Natural killer cell (primary cell): ENCODE measurements around the gene PLPP7. TPM values are rescaled to one million over a fixed set of nuclear protein-coding genes. Genes with fewer than 3 reads are reported as not detected.

Experiments
- ATAC-seq, 3 donors: fragments of 150-1000 bp in 2 of 3; fragments of 200-7000 bp in 1 of 3; cut with Tn5 transposase; 1 replicate in 1 of 3; 2 replicates in 2 of 3; pipeline ENCODE4 v1.10.0; 2021; ENCODE audit warnings: mild to moderate bottlenecking in 2 of 3, moderate library complexity in 2 of 3
- DNase-seq, 2 donors: peaks; one replicate each; pipeline versions ENCODE4 v3.0.0 to v3.0.0-alpha.2; 2013 to 2021; ENCODE audit warnings: mixed read lengths in 1 of 2
- H3K27ac ChIP-seq: one replicate; pipeline ENCODE4 v1.5.1; 2013; ENCODE audit warnings: mild to moderate bottlenecking, low read length
- H3K27me3 ChIP-seq: one replicate; pipeline ENCODE4 v1.6.1; 2013; ENCODE audit warnings: low read length; ENCODE audit not compliant: control insufficient read depth, insufficient read depth
- H3K36me3 ChIP-seq: one replicate; pipeline ENCODE4 v1.6.1; 2013; ENCODE audit warnings: low read length; ENCODE audit not compliant: control insufficient read depth, insufficient read depth
- H3K4me1 ChIP-seq: one replicate; pipeline ENCODE4 v1.6.1; 2013; ENCODE audit warnings: low read length; ENCODE audit not compliant: control insufficient read depth, insufficient read depth
- H3K4me3 ChIP-seq: one replicate; pipeline ENCODE4 v1.5.1; 2013; ENCODE audit warnings: low read length
- H3K9me3 ChIP-seq: one replicate; pipeline ENCODE4 v1.6.1; 2013; ENCODE audit warnings: low read length; ENCODE audit not compliant: control insufficient read depth, insufficient read depth
- H3K27ac Mint-ChIP-seq, 2 donors: one replicate each; pipeline ENCODE4 v1.8.0; 2022; ENCODE audit warnings: mild to moderate bottlenecking in 2 of 2, mixed read lengths in 2 of 2, moderate library complexity in 1 of 2
- H3K27me3 Mint-ChIP-seq, 2 donors: one replicate each; pipeline ENCODE4 v1.8.0; 2022; ENCODE audit warnings: low read depth in 2 of 2, mixed read lengths in 2 of 2
- H3K36me3 Mint-ChIP-seq: one replicate; pipeline ENCODE4 v1.8.0; 2022; ENCODE audit warnings: mixed read lengths
- H3K4me1 Mint-ChIP-seq, 2 donors: one replicate each; pipeline ENCODE4 v1.8.0; 2022; ENCODE audit warnings: mixed read lengths in 2 of 2
- H3K4me3 Mint-ChIP-seq: one replicate; pipeline ENCODE4 v1.8.0; 2022; ENCODE audit warnings: mild to moderate bottlenecking, moderate library complexity, mixed read lengths
- H3K9me3 Mint-ChIP-seq, 2 donors: one replicate each; pipeline ENCODE4 v1.8.0; 2022; ENCODE audit warnings: mixed read lengths in 2 of 2
- WGBS: methylation state at CpG from one replicate; pipeline ENCODE4 v1.1.7; 2013; ENCODE audit warnings: missing lambda C conversion rate; ENCODE audit not compliant: insufficient coverage; 5-methylcytosine and 5-hydroxymethylcytosine counted together
- intact Hi-C: fragments of 100-400 bp; cut with micrococcal nuclease; formaldehyde crosslinking; loops from one replicate; pipeline ENCODE4 v1.14.2; 2022
- total RNA-seq, 4 donors: library from RNA; stranded (reverse); fragments of 120-200 nt in 1 of 4; gene quantifications; one replicate each; pipeline versions ENCODE4 v1.2.3 to v1.2.4, GENCODE V29; 2013 to 2022
- TF ChIP-seq, protein P1 (sequence below): fragments of 200-600 bp; IDR thresholded peaks from one replicate; pipeline ENCODE4 v1.8.0; 2022; ENCODE audit warnings: antibody characterized with exemption

Gene PLPP7
- total RNA-seq, 3 donors from 2014 or later (not counting 1 experiment from before 2014, with no cell fraction given), result 0.28 to 0.59 (median 0.34) TPM

DNA sequence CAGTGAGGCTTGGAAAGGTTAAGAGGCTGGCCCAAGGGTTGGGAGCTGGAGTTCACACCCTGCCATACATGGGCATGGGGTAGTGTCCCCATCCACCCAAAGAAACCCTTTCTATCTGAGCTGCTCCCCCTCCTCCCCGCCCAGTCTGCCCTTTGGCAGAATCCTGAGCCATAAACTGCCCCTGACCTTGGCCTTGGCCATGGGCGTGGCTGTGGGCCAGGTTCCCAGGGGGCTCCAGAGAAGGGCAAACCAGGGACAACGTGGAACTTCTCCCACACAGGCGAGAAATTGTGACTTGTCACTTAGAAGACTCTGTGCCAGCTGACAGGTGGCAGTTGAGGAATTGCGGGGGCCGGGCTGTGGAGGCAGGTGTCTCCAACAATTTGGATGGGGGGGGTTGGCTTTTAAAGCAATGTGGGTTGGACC is 18.0 kb upstream of the PLPP7 start:
- peaks cover 67 to 81% of the 10 kb centered on the region in 2 donors for H3K4me1 Mint-ChIP-seq
- DNase-seq (peak in 1 of 2 donors; percentile 26), ATAC-seq (no peak)
- H3K9me3 Mint-ChIP-seq, result no peaks in the 10 kb centered on the region
- Histone ChIP-seq H3K4me3 (peak overlapping the region; percentile 2), H3K9me3 (no peaks in the 10 kb centered on the region), H3K27ac (peak overlapping the region; percentile 87), H3K27me3 (no peaks in the 10 kb centered on the region), H3K4me1 (peaks cover 80% of the 10 kb centered on the region), H3K36me3 (no peaks in the 10 kb centered on the region)
- TF ChIP-seq, protein P1, sequence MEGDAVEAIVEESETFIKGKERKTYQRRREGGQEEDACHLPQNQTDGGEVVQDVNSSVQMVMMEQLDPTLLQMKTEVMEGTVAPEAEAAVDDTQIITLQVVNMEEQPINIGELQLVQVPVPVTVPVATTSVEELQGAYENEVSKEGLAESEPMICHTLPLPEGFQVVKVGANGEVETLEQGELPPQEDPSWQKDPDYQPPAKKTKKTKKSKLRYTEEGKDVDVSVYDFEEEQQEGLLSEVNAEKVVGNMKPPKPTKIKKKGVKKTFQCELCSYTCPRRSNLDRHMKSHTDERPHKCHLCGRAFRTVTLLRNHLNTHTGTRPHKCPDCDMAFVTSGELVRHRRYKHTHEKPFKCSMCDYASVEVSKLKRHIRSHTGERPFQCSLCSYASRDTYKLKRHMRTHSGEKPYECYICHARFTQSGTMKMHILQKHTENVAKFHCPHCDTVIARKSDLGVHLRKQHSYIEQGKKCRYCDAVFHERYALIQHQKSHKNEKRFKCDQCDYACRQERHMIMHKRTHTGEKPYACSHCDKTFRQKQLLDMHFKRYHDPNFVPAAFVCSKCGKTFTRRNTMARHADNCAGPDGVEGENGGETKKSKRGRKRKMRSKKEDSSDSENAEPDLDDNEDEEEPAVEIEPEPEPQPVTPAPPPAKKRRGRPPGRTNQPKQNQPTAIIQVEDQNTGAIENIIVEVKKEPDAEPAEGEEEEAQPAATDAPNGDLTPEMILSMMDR, result no peak
- intact Hi-C loops, result loop anchor here (5.0 kb wide), 1 partner anchor 136 kb away; no protein-coding TSS in a partner anchor
- peak overlapping the region; percentile 99 for H3K4me3 Mint-ChIP-seq
- H3K36me3 Mint-ChIP-seq, result peaks cover 6% of the 10 kb centered on the region
- peak overlapping the region; percentile 91 to 95 for H3K27ac Mint-ChIP-seq
- 53% methylated on average over 6 of the region's 6 CpGs for WGBS
- no peaks in the 10 kb centered on the region for H3K27me3 Mint-ChIP-seq

DNA sequence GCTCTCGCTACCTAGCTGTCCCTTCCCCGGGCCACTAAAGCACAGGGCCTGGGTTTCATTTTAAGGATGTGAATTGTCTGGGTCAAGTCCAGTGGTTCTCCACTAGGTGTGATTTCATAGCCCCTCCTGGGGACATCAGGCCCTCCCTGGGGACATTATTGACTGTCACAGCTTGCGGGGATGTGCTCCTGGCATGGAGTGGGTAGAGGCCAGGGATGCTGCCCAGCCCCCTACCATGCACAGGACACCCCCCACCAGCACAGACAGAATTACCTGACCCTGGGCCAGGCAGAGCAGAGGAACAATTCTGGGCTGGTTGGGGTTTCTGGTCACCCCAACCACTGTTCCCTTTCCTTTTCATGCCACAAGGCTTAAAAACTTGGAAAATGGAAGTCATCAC is 17.3 kb upstream of the PLPP7 start:
- peak overlapping the region; percentile 91 to 95 for H3K27ac Mint-ChIP-seq
- TF ChIP-seq, protein P1, result no peak
- H3K4me3 ChIP-seq, result peak overlapping the region; percentile 91
- DNase-seq, result peak in 1 of 2 donors; percentile 27
- 77% methylated on average over 3 of the region's 3 CpGs for WGBS
- no peaks in the 10 kb centered on the region for H3K27me3 Mint-ChIP-seq
- no peaks in the 10 kb centered on the region for H3K9me3 Mint-ChIP-seq
- peak overlapping the region; percentile 99 for H3K4me3 Mint-ChIP-seq
- peaks cover 7% of the 10 kb centered on the region for H3K36me3 Mint-ChIP-seq
- no peaks in the 10 kb centered on the region for H3K9me3 ChIP-seq
- peak overlapping the region; percentile 87 for H3K27ac ChIP-seq
- H3K4me1 ChIP-seq, result peaks cover 73% of the 10 kb centered on the region
- no peaks in the 10 kb centered on the region for H3K36me3 ChIP-seq
- intact Hi-C loops, result loop anchor here (5.0 kb wide), 1 partner anchor 135 kb away; no protein-coding TSS in a partner anchor
- no peaks in the 10 kb centered on the region for H3K27me3 ChIP-seq
- no peak for ATAC-seq
- H3K4me1 Mint-ChIP-seq, result peaks cover 61 to 74% of the 10 kb centered on the region in 2 donors

DNA sequence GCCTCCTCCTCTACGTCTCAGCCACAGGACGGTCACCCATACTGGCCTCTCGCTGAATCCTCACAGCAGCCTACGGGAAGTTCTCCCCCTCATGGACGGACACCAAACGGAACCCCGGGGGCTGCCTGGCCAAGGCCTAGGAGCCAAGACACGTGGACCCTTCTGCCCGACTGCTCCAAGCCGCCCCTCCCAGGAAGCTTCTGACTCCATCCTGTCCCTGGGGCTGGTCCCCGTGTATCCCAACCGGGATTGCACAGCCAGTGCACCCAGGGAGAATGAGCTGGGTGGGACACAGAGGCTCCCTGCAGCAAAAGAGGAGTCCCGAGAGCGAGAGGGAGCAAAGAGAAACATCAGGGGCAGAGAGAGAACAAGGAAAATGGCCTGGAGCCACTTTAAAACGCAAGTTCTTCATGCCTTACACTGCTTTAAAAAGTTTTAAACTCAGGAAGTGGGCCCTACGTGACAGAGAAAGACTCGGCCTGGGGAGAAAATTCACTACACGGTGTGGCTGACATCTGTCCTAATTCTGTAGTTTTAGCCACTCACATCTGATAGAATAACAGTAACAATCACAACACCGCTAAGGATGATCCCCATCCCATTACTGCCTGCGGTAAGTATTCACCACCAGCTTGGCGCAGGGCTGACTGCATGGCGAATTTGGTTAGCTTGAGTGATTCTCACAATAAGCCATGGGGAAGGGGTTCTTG is 16.2 kb upstream of the PLPP7 start:
- Mint-ChIP-seq H3K27ac (peak overlapping the region; percentile 91 to 95), H3K27me3 (no peaks in the 10 kb centered on the region), H3K4me3 (peak overlapping the region; percentile 99), H3K9me3 (no peaks in the 10 kb centered on the region), H3K4me1 (peaks cover 59 to 73% of the 10 kb centered on the region in 2 donors), H3K36me3 (peaks cover 7% of the 10 kb centered on the region)
- 4% methylated on average over 22 of the region's 22 CpGs for WGBS
- DNase-seq (peak in 1 of 2 donors; percentile 44), ATAC-seq (no peak)
- Histone ChIP-seq H3K9me3 (no peaks in the 10 kb centered on the region), H3K4me3 (peak overlapping the region; percentile 91), H3K27me3 (no peaks in the 10 kb centered on the region), H3K36me3 (no peaks in the 10 kb centered on the region), H3K4me1 (peaks cover 66% of the 10 kb centered on the region), H3K27ac (peak overlapping the region; percentile 87)
- intact Hi-C loops, result loop anchor here (5.0 kb wide), 1 partner anchor 134 kb away; no protein-coding TSS in a partner anchor
- TF ChIP-seq, protein P1, result no peak
